GM18909 (cell line): ENCODE measurements around the gene FAM181A.

Experiments
- ATAC-seq: cut with Tn5 transposase; IDR thresholded peaks from one replicate; pipeline ENCODE4 v1.9.1; 2021; ENCODE audit warnings: mild to moderate bottlenecking; ENCODE audit not compliant: unreplicated experiment, poor library complexity

Gene FAM181A

DNA sequence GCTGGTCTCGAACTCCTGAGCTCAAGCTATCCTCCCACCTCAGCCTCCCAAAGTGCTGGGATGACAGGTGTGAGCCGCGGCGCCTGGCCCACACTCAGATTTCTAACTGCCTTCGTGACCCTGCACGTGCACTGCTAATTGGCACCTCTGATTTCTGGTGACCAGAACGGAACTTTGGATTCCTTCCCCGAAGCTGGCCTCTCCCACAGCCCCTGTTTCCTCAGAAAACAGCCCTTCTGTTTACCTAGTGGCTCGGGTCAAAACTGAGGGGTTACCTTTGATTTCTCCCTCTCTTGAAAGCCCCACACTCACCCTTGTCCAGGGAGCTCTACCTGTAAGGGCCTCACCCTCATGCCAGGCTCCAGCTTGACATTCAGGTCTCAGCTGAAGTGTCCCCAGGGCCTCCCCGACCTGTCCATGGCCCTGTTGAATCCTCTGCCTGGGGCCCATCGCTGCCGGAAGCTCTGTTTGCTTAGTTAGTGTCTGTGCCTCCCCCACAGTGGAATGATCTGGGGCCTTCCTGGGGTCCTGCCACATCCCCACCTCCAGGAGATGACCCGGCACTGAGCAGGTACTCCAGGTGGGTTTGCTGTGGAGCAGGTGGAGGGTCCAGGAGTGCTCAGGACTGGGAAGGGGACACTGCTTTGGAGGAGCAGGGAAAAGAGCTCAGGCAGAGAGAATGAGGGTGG is 24.4 kb upstream of the FAM181A start:
- no peak for ATAC-seq

DNA sequence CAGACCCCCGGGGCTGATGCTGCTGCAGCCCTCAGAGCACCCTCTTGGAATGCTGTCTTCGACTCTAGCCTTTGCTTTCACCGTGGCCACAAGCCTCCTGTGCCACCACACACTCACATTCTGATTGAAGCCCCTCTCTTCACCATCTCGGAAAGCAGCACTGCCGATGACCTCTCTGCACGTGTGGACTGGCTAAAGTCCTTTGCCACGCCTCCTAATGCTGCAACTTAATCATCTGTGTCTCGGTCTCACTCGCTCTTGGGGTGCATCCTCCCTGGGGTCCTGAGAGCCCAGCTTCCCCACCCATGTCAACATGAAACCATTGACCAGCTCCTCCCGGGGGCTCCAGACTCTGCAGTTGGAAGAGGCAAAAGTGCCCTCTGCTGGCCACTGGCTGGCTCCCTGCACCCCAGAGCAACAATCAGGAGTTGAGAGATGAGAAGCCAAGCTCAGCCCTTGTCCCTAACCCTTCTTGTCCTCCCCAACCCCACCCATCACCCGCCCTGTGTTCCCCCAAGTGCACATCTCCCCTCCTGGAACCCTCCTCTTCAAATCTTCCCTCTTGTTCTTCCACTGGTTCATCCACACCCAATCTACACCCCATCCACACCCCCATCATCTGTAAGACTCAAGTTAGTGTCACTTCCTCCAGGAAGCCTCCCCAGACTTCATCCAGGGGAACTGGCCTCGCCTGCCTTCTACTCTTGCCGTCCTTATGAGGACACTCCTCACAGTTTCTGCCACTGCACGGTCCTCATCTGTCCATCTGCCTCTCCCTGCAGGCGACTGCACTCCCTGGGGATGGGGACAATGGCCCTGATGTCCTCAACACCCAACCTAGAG is 23.6 kb upstream of the FAM181A start:
- ATAC-seq, result no peak

DNA sequence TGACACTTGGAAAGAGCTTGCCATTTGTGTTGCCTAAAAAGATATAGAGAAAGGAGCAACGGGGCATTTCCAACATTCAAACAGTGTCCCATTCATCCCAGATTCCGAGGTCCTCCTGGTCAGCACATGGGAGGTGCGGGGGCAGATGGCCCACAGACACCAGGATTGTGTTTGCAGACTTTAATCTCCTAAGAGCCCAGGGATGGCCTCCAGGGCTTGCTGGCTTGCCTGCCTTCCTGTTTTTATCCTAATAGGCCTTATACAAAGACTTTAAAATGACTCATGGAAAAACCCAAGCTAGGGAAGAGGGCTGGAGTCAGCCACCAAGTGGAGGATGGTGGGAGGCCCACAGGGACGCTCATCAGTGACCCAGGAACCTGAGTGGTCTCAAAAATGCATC is 21.5 kb upstream of the FAM181A start:
- no peak for ATAC-seq

DNA sequence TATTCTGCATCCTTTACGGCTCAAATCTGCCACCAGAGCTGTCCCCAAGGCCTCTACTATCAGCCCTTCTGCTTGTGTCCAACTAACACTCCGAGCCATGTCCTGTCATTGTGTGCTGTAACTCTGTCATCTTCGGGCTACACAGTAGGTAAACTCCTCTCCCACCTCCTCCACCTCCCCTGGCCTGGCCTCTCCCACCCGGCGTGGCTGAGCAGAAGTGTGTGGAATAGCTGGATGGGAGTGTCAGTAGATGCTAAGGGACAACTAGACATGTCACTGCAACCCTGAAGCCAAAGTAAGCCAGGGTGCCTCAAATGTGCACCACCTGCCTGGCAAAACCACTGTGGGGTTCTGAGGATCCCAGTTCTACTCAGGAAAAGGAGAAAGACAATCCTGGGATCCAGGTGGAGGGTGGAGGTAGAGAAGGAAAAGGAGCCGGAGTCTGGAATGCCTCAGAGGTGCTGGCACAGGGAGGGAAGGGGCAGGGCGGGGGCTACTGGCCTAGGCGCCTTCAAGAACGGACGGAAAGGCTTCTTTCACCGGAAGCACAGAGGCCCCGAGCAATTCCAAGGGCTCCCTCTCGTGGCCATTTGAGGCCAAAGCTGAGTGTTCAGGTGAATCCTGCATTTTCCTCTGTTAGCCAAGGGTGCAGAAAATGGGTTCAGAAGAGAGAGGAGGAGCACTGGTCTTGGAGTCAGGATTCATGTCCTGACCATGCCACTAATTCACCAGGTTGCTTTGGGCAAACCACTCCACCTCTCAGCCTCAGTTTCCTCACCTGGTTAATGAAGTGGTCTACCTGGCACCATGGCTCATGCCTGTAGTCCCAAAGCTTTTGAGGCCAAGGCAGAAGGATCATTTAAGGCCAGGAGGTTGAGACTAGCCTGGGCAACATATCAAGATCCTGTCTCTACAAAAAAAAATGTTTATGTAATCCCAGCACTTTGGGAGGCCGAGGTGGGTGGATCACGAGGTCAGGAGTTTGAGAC is 20.5 kb upstream of the FAM181A start:
- peak; percentile 56 for ATAC-seq

GRCh38 chr14:93909429-93910128 is 17.6 kb upstream of the FAM181A start:
- ATAC-seq, result no peak

GRCh38 chr14:93911975-93912615 is 15.0 kb upstream of the FAM181A start:
- ATAC-seq, result no peak

- no peak for ATAC-seq
Measured at GRCh38 chr14:93912782-93913181, 14.4 kb upstream of the FAM181A start.

GRCh38 chr14:93914278-93914677 is 12.9 kb upstream of the FAM181A start:
- ATAC-seq, result no peak

DNA sequence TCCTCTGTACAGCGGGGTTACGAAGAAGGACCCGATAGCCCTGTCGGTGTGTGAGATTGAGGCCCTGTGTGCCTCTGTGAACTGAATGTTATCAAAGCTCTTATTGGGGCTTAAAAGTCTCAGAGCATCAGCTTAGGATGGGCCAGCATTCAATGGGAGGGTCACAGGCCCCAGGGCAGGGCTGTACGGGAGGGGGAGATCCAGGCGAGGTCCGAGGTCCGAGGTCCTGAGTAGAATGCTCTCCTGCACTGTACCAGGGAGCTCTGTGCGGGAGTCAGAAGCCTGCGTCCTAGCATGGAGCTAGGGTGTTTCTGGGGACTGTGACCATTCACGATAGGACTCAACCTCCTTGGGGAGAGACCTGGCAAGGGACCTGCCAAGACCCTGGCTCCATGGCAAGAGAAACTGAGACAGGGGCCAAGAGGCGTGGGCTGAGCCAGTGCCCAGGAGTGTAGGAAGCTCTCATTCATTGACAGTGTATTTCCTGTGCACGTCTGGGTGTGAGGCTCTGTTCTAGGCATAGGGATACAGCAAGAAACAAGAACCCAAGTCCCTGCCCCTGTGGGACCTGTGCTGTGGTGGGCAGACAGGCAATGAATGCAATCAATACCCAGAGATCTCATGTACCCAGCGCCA is 12.0 kb upstream of the FAM181A start:
- ATAC-seq, result no peak

DNA sequence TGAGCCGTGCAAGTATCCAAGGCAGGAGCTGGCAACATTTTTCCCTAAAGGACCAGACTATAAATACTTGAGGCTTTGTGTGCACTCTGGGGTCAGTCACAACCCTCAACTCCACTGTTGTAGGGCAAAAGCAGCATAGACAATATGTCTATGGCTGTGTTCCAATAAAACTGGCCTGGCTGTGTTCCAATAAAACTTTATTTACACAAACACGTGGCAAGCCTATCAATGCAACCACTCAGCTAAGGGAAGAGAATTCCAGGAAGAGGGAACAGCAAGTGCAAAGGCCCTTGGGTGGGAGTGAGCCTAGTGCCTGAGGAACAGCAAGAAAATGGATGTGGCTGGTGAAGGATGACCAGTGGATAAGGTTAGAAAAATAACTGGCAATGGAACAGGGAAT is 11.3 kb upstream of the FAM181A start:
- no peak for ATAC-seq

DNA sequence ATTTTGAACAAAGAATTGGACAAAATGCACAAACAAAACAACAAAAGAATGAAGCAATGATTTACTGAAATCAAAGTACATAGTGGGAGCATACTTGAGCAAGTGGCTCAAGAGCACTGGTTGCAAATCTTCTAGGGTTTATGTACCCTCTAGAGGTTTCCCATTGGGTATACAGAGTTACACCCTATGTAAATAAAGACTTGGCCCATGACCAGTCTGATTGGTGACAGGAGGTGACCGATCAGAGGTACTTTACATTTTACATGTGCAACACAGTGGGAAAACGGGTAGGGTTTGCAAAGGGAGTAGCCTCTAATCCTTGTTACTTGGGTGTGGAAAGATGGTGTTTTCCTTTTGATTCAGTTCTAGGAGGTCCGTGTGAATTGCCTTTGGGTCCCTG is 10.6 kb upstream of the FAM181A start:
- no peak for ATAC-seq

DNA sequence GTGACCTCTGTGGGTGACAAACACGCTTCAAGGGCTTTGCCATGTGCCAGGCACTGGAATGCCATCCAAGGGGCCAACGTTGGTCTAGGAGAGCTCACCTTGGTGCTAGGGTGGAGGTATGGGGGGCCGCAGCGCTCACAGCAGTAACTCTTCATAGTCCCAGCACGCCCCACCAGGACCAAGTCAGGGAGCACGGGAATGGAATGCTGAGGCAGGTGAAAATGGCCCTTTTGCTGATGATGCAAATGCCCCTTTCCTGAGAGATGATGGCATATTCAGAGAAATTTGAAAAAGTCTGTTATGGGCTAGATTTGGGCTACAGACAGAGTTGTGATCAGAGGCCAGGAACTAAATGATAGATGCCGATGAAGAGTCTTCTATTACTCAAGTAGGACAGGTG is 10.0 kb upstream of the FAM181A start:
- ATAC-seq, result no peak

DNA sequence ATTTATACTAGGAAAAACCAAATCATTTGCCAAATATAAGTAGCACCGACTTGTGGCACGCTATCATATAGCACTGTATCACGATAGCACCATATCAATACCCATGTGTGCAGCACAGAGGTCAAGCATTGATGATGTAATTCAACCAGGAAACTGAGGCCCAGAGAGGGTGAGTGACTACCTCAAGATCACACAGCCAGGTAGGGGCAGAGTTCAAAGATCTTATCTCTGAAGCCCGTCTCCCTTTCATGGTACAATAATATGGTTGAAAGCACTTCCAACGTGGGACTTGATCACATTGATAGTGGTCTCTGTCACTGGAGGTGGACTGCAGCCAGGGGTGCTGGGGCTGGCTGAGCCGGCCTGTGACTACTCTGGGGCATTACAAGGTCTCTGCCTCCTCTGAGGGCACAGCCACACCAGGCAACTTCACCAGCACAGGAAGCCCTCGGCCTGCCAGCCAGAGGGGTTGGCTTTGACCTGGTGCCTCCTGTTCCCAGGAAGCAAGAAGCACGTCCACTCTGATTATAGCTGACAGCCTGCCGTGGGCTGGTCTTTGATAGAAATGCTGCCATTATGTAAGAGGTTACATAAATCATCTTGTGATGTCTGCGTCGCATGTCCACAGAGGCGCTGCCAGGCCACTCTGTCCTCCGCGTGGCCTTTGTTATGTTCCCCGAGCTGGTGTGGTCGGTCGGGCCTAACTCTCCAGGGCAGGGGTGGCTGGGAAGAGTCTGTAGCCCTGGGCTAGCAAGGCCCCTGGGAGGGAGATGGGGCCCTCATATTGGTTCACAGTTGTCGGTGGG is 5.9 kb upstream of the FAM181A start:
- no peak for ATAC-seq

GRCh38 chr14:93923626-93924025 is 3.5 kb upstream of the FAM181A start:
- no peak for ATAC-seq

GRCh38 chr14:93924592-93925355 is 2.4 kb upstream of the FAM181A start:
- no peak for ATAC-seq

- no peak for ATAC-seq
Measured at GRCh38 chr14:93925374-93925895, 1.7 kb upstream of the FAM181A start.

DNA sequence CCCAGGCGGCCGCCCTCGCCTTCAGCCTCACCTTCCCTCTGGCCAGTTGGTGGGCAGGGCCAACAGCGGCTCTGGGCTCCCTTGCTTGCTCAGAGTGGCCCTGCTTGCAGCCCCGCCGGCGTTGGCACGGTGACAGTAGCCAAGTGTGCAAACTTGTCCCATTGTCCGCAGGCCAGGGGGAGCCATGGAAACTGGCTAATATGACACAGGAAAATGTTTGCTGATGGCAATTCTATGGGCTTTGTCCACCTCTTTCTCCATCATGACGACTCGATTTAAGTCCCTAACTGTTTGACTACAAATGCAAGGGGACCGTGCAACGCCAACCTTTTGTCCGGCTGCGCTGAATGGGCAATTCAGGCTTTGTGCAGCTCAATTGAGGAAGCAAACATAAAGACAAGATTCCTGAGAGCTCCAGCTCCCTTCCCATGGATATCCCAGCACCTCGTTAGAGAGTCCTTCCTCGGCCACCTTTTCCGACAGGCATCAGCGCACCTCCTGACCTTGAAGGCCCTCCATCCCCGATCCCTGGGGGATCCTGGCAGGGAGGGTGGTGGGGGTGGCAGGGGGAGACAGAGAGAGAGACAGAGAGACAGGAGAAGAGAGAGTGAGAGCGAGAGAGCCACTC is 785 bp upstream of the FAM181A start:
- ATAC-seq, result no peak
